Sciatic nerve (tissue), 2 donors: Measurements from ENCODE around the gene DAGLA. TPM values are rescaled to one million over a fixed set of nuclear protein-coding genes. Genes with fewer than 3 reads are reported as not detected.
"Not testable (repeated sequence)": the region's sequence is repeated elsewhere in the genome, so short reads cannot be mapped to it uniquely, and the experiment has no call there.

ENCODE experiments used
- ATAC-seq: fragments of 200-7000 bp; cut with Tn5 transposase; one replicate; pipeline ENCODE4 v1.9.1; 2020; ENCODE audit warnings: mild to moderate bottlenecking, moderate library complexity
- DNase-seq: peaks from one replicate; pipeline ENCODE4 v3.0.0-alpha.2; 2020; ENCODE audit warnings: low spot score
- intact Hi-C: fragments of 100-400 bp; cut with DNase I; formaldehyde crosslinking; loops from one replicate; pipeline ENCODE4 v1.14.2; 2022
- total RNA-seq: library from RNA; stranded (reverse); fragmentation: NEBNext Ultra II Directional; extraction: Animal tissue kit (Norgen Biotek cat#: 25700); gene quantifications from one replicate; pipeline ENCODE4 v1.2.1, GENCODE V29; 2021
- donor health status: DM: no; HTN: no; CAD: no.
- donor health status: DM: no; HTN: no; CAD: no.

Gene DAGLA
- total RNA-seq, 1 donor from 2014 or later = 4.8 TPM

DNA sequence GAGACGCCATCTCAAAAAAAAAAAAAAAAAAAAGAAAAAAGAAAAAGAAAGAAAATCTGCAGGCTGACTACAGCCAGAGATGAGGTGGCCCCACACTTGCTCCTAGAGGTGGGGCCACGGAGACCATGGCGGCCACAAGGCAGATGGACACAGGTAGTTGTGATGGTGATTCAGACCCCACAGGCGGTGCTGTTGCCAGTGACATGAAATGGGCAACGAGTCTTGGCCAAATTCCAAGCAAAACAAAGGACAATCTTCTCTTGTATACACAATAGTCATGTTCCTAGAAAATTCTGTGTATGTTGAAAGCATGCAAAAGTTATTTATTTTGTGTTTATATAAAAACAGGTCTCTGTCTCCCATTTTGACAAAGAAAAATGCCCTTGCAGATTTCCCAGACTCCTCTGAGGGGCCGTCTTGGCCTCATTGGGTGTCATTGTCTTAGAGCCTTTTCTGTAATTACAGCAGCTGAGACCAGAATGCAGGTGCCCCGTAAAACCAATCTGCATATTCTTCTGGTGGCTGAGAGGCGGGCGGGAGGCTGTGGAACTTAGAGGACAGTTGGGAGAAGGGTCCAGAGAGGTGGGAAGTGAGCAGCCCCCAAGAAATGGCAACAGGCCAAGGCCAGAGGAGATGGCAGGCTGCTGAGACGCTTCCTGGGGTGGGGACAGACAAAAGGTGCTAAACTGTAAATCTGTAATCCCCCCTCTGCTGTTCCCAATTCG, 22.5 kb upstream of the DAGLA start:
- ATAC-seq (no peak), DNase-seq (no peak)
- intact Hi-C loops = no loop called here

DNA sequence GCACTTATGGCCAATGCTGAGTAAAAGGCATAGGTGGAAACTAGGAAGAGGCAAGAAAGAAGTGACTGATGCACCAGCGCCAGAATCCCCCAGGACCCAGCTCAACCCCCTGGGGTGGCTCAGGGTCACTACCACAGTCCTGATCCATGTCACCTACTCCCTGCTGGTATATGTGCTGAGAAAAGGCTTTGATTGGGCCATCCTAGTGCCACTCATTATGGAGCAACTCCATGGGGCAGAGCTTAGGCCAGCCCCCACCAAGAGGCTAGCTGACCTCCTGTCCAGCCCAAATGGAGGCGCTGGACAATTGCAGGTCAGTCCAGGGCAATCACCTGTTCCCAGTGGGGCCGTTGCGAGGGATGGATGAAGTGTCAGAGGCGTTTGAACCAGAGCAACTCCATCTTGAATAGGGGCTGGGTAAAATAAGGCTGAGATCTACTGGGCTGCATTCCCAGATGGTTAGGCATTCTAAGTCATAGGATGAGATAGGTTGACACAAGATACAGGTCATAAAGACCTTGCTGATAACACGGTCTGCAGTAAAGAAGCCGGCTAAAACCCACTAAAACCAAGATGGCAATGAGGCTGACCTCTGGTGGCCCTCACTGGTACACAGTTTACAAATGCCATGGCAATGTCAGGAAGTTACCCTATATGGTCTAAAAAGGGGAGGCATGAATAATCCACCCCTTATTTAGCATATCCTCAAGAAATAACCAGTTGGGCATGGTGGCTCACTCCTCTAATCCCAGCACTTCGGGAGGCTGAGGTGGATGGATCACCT, 20.6 kb upstream of the DAGLA start:
- intact Hi-C loops = no loop called here
- DNase-seq = no peak
- ATAC-seq = no peak

DNA sequence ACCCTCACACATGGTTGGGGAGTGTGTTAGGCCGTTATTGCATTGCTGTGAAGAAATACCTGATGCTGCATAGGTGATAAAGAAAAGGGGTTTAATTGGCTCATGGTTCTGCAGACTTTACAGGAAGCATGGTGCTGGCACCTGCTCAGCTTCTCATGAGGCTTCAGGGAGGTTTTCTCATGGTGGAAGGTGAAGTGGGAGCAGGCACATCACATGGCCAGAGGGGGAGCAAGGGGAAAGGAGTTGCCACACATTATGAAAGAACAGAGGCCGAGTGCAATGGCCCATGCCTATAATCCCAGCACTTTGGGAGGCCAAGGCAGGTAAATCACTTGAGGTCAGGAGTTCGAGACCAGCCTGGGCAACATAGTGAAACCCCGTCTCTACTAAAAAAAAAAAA, 19.2 kb upstream of the DAGLA start:
- intact Hi-C loops, ATAC-seq, DNase-seq: not testable (repeated sequence)

DNA sequence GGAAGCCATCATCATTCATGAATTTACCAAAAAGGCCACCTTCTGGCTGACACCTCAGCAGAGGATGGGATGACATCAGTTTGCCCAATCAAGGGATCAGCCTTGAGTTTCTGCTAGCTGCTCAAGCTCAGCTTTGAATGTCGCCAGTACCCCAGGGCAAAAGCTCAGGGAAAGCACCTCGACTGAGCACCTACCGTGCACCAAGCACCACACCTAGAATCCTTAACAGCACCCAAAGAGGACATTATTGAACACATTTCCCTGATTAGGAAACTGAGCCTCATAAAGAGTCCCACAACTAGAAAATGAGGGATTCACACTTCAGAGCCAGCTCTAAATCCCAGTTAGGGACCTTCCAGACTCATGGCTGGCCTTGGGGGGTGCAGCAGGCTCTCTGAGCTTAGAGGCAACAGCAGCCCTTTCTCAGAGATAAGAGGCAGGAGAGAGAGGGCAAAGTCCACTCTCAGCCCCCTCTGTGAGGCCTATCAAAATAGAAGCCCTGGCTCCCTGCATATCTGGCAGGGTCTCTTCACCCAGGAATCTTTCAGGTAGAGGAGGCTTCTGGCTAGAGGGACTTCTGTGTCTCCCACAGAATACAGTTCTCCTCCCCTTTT, 13.4 kb upstream of the DAGLA start:
- ATAC-seq (no peak), DNase-seq (no peak)
- intact Hi-C loops = no loop called here

DNA sequence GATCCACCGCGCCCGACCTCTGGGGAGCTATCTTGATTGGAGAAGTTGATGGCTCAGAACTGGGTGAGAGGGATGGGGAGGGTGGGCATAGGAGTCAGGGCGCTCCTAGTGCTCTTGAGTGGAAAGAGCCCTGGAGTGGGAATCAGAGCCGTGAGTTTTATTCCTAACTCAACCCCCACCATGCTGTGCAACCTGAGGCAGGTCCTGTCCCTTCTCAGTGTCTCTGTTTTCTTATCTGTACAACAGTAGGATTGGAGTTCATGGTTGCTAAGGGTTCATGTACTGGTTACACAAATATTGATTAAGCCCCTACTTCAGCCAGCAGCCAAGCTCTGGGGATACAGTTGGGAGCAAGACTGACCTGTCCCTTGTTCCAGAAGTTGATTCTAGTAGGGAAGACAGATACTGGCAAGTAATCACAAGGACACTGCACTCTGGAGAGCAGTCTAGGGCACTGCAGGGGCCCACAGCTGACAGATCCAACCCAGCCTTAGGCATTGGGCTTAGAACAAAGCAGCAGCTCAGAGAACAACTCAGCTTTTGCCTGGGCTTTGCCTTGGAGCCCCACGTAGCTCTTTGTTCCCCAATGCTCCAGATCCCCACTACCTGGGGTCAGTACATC, 12.4 kb upstream of the DAGLA start:
- intact Hi-C loops = no loop called here
- ATAC-seq (no peak), DNase-seq (no peak)

DNA sequence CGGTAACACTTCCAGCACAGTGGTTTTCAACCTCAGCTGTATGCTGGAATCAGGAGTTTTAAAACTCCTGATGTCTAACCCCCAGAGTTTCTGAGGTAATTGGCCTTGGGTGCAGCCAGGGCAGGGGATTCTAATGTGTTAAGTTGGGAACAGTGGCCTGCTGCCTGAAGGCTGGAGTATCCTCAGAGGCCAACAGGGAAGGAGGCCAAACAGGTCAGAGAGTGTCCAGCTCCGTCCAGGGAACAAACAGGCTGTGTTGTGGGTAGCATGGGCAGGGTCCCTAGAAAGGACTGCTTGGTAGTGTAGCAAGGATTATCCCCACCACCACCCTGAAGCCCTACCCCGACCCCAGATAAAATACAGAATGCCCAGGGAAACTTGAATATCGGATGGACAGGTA, 10.8 kb upstream of the DAGLA start:
- intact Hi-C loops = no loop called here
- DNase-seq (no peak), ATAC-seq (no peak)

DNA sequence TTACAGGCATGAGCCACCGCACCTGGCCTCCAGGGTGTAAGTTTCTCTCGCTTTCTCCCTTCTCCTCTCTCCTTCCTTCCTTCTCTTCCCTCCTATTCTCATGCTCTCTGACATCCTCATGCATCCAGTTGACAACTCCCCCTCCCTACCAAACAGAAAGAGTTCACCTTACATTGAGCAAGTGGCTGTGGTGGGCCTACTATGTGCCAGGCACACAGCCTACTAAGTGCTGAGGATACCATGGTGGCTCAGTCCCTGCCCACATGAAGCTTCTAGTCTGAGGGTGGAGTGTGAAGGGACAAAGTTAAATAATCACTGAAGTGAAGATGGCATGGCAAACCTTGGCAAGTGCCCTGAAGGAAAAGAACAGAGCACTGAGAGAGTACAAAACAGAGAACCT, 9.6 kb upstream of the DAGLA start:
- no peak for ATAC-seq
- intact Hi-C loops = no loop called here
- DNase-seq = no peak

DNA sequence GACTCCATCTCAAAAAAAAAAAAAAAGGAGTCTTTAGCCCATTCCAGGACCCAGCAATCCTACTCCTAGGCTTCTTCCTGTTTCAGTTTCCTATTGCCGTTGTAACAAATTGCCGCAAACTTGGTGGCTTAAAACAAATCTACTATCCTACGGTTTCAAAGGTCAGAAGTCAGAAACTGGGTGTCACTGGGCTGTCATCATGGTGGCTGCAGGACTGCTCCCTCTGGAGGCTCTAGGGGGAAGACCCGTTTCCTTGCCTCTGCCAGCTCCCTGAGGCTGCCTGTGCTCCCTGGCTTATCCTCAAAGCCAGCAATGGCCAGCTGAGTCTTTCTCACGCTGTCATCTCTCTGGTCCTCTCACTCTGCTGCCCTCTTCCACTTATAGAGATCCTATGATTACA, 8.7 kb upstream of the DAGLA start:
- intact Hi-C loops = no loop called here
- ATAC-seq (no peak), DNase-seq (no peak)

DNA sequence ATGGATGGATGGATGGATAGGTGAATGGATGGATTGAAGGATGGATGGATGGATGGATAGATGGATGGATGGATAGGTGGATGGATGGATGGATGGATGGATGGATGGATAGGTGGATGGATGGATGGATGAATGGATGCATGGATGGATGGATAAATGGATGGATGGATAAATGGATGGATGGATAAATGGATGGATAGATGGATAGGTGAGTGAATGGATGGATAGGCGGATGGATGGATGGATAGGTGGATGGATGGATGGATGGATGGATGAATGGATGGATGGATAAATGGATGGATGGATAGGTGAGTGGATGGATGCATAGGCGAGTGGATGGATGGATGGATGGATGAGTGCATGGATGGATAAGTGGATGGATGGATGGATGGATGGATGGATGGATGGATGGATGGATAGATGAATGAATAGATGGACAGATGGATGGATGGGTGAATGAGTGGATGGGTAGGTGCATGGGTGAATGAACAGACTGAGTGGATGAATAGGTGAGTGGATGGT, 6.2 kb upstream of the DAGLA start:
- DNase-seq, intact Hi-C loops, ATAC-seq: not testable (repeated sequence)

DNA sequence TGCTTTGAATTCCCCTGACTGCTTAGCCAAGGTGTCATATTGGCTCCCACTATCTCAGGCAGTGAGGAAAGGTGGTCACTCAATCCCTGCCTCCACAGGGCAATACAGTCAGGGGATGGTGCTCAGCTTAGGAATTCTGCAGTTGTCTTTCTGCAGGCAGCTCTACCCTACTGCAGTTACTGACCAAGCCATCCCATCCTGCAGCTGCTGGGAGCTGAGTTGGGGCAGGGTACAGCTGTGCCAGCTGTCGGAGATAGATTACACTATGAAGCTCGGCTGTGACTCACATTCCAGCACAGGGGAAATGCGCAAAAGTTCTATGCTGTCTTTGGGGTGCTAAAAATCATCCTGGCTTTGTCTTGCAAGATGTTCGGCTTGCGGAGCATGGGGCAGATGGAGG, 4.4 kb upstream of the DAGLA start:
- no peak for DNase-seq
- ATAC-seq = no peak
- intact Hi-C loops = no loop called here

DNA sequence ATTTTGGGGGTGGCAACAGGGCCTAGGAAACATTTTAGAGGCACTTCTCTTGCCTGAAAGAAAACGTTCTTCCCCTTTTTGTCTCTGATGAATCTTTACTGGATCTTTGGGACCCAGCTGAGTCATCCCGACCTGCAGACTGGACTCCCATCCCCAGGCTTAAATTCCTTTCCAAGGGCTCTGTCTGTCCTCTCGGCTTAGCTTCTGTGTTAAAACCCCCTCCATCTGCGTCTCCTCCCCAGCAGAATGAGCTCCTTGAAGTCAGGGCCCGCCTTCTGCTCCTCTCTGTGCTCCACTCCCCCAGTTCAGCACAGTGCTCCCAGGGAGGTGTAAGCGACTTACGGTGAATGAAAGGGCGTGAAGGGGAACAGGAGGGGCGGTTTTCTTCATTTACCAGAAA, 895 bp upstream of the DAGLA start:
- intact Hi-C loops = no loop called here
- ATAC-seq (peak; percentile 5), DNase-seq (no peak)

DNA sequence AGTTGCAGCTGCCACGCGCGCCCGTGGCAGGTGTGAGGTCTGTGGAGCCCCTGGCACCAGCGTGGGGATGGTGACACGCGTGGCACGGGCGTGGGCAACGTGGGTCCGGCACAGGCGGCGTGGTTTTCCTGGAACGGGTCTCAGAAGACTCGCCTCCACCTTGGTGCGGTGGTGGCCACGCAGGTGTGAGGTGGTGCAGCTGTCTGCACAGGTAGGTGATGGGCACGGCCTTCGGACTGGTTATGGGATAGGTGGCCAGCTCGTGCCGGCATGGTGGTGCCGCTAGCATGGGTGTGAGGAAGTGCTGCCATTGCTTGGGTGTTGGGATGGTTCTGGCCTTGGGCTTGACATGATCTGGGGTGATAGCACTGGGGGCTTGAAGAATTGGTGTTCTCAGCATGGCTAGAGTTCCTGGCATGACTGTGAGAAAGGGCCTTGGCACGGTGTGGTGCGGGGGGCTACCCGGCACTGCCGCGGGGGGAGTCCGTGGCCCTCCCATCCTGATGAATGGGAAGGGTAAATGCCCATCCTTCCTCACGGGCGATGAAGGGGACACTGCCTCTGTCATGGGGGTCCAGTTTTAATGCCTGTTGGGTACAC, 531 bp downstream of the DAGLA start:
- ATAC-seq (peak; percentile 2), DNase-seq (no peak)
- intact Hi-C loops = loop anchor here (5.0 kb wide), 1 partner anchor 52 kb away; no protein-coding TSS in a partner anchor

DNA sequence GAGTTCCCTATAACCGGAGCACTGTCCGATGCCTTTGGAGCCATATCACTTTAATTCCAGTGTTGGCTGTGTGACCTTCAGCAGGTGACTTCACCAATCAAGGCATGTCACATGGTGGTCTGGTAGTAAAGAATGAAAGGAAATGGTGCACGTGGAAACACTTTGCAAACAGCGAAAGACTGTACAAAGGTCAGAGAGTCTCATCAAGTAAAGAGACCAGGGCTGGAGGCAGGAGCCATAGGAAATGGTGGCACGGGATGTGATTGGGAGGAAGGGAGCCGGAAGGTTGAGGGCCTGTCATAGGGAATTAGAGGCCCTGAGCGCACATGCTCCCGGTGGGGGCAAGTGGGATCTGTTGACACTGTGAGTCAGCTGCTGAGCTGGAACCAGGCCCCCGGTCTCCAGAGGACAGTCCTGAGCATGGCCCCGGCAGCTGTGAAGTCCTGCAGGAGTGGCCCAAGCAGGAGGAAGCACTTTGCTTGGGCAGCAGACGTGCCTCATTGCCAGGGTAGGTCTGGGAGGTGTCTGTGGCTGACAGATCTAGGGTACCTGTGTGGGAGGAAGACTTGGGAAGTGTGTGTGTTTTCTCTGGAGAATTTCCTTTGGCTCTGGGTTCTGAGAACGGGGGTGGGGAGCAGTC, 2.0 kb downstream of the DAGLA start:
- intact Hi-C loops = loop anchor here (5.0 kb wide), 1 partner anchor 50 kb away; no protein-coding TSS in a partner anchor
- DNase-seq (no peak), ATAC-seq (no peak)

DNA sequence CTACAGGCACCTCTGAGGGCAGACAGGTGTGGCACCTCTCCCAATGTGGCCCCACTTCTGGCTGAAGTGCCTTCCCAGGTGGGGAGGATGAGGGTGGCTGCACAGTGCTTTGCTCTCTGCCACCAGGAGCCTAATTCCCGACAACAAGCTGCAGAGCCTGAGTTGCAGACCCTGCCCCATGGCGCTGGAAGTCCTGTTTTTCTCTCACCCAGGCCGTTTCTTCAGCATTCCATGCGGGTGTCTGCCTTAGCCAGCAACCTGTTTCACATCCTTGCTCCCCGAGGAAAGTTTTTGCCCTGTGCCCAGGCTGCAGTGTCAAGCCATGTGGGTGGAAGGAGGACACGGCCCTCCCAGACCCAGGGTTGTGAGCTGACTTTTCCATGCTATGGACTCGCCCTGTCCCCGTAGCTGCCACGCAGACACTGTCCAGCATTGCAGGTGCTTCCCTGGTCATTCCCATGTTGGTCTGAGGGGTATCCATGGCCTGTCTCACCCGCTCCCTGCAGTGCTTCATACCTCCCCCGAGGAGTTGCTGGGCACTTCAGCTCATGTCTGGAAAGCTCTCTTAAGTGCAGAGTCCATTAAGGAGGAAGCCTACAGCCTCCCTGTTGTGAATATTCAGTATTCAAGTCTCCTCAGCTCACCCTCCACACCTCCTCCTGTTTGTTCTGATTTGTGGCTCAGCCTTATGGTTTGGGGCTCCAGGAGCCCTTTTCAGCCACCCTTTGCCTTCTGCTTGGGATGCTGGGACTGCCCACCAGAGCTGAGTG, 2.9 kb downstream of the DAGLA start:
- intact Hi-C loops = loop anchor here (5.0 kb wide), 1 partner anchor 49 kb away; no protein-coding TSS in a partner anchor
- no peak for ATAC-seq

DNA sequence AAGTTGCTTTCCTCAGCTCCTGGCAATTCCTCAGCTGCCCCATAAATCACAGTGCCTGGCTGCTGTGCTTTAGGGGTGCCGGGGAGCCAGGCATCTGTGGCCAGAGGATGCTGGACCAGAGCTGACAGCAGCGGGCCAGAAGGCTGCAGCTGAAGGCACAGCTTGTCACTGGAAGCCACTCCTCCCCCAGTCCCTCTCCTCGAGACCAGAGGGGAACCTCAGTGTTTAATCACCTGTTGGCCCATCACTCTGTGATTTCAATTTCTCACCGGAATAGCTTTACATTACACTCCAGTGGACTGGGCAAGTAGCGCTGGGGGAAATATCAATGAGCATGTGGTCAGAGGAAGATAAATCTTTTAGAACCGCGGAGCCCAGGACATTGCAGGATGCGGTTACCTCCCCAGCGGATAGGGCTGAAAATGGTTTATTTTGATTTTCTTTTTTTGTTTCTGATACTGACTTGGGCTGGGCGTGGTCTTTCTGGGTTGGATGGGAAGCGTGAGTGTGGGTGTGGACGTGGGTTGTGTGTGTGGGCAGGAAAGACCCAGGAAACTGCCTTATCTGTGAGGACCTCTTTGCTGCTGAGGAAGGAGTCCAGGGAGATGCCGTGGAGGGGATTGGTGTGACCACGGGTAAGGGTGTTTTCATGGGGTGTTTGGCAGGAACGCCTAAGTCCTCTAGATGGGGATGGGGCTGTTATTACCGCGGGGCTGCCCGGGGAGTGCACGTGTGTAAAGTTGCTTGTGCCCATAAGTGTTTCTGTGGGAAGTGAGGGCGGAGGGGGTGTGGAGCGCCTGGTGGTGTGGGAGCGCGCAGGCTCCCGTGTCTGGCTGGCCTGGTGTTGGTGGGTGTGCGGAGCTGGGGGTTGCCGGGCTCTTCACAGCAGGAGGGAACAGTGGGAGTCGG, 4.0 kb downstream of the DAGLA start:
- intact Hi-C loops = loop anchor here (5.0 kb wide), 1 partner anchor 48 kb away; no protein-coding TSS in a partner anchor
- DNase-seq (no peak), ATAC-seq (no peak)

More for the DNA sequence above, 2.9 kb downstream of the DAGLA start:
- DNase-seq = no peak

DNA sequence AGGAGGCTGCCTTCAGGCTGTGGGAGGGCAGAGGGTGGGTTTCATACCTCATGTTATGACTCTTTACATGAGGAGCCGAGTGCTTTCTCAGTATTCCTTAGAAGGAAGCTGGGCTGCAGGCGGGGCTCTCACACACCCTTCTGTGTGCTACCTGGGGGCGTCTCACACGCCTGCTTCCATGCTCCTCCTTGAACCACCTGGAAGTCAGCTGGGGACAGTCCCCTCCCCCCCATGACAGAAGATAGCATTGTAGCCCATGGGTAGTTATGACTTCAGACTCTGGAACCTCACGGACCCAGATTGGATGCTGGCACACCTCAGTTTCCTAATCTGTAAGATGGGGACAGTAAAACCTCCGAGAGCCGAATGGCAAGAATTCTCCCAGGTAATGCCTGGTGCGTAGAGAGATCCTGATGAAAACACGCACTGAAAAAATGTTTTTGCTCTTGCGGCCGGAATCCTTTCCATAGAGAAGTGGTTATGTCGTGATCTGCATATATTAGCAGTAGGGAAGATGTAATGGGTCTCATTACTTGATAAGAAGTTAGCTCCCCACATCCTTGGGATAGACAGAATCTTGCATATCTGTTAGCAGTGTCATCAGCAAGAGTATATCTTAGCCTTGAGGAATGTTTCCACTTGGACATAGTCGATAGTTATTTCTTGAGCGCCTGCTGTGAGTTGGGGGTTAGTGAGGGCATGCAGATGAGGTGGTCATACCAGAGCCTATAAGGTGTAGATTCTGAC, 4.9 kb downstream of the DAGLA start:
- no peak for ATAC-seq
- intact Hi-C loops = loop anchor here (5.0 kb wide), 1 partner anchor 47 kb away; no protein-coding TSS in a partner anchor
- DNase-seq = no peak
